Hematopoietic multipotent progenitor cell treated with erythropoietin and hydrocortisone succinate and interleukin-3 and kit ligand, for 6 days (in vitro differentiated cells): ENCODE measurements around the gene DRG2.

ENCODE experiments used
- DNase-seq: peaks from one replicate; pipeline ENCODE4 v3.0.0-alpha.2; 2015

The DRG2 gene

DNA sequence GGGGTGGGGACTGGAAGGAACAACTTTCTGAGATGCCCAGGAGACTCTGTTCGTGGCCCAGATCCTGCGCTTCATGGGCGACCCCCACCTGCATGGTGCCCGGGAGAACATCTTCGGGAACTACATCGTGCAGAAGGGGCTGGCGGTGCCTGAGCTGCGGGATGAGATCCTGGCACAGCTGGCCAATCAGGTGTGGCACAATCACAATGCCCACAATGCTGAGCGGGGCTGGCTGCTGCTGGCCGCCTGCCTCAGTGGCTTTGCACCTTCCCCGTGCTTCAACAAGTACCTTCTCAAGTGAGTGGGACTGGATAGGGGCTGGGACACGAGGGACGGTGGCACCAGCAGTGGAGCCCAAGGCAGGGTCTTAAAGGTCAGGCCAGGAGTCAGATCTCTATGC, 58.1 kb downstream of the DRG2 start:
- DNase-seq, result no peak

DNA sequence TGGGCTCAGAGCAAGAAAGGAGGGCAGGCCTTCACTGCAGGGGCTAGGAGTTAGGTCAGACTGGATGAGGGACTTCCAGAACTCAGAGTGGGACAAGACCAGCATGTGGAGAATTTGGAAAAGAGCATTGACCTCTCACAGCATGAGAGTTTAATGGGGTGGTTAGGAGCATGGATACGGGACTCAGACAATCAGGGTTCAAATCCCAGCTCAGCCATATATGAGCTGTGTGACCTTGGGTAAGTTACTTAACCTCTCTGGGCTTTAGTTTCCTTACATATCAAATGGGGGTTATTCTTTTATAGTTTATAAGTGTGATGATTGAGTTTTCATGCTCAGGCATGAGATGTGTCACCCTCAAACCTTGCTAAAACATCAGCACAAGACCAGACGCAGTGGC, 58.5 kb downstream of the DRG2 start:
- DNase-seq, result no peak

DNA sequence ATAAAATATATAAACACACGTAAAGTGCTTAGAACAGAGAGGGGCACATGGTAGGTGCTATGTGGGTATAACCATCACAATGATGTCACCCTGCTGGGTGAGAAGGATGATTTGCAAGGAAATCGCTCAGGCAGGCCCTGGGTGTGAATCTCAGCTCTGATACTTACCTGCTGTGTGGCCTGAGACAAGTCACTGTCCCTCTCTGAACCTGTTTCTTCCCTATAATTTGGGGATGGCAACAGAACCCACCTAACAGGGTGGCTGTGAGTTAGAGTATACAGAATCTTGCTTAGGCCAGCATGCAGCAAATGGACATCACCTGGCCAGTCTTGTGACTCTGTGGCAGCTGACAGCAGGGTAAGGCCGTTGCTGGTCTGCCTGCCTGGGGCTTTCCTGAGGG, 59.2 kb downstream of the DRG2 start:
- no peak for DNase-seq

DNA sequence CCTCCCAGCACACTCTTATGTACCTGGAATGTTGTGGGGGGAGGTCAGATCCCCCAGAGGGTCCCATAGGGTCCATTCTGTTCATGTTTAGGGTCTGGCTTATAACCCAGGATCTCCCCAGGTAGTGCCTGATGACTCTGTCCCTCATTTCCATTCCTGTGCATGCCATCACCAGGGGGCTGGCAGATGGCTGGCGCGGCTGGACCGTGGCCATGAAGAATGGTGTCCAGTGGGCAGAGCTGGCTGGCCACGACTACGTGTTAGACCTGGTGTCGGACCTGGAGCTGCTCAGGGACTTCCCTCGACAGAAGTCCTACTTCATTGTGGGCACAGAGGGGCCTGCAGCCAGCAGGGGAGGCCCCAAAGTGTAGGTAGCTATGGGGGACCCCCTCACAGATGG, 60.8 kb downstream of the DRG2 start:
- DNase-seq, result no peak

GRCh38 chr17:18151290-18151689, 63.5 kb downstream of the DRG2 start:
- DNase-seq, result no peak

- DNase-seq, result no peak
Observed at GRCh38 chr17:18155179-18155578, 67.4 kb downstream of the DRG2 start.

GRCh38 chr17:18156171-18156975, 68.6 kb downstream of the DRG2 start:
- DNase-seq, result peak; percentile 31

DNA sequence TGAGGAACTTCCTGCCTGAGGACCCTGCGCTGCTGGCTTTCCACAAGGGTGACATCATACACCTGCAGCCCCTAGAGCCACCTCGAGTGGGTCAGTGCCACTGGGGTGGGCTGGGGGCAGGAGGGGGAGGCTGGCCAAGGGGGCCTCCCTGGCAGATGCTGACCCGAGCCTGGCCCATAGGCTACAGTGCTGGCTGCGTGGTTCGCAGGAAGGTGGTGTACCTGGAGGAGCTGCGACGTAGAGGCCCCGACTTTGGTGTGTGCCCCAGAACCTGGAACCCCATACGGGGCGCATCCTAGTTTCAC, 69.2 kb downstream of the DRG2 start:
- DNase-seq, result no peak
